ENCODE data around the gene TRAFD1.

- TF ChIP-seq CTCF (conservative IDR thresholded peaks at IDR 0.05; ENCODE audit: low read depth in 2 of 2), result no peak
- no peak for TF ChIP-seq EZH2phosphoT487 (IDR thresholded peaks at IDR 0.05; ENCODE audit: unreplicated experiment)
- no peak for TF ChIP-seq REST (IDR thresholded peaks at IDR 0.05; ENCODE audit: unreplicated experiment)
Measured at GRCh38 chr12:112111931-112112330, 13.4 kb upstream of the TRAFD1 start.
